ENCODE data around the gene SFTPB. TPM values are rescaled to one million over a fixed set of nuclear protein-coding genes. Genes with fewer than 3 reads are reported as not detected.

Gene SFTPB
- total and polyA plus RNA-seq, 11 donors, result 0.23 to 0.83 TPM; not detected in 9

DNA sequence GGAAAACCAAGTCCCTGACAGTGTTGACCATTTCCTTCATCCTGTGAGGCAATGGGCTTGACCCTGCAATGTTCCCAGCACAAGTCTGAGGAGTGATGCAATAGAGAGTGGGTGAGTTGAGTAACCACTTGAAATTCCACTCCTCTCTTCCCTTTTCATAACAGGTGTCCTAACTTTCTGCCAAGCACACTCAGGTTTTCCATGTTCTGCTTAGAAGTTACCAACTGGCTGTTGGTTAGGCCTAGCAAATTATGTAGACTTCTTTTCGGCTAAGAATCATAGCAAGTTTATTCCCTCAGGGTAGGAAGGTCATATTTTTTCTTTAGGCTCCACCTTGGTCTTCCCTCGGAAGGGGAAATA, 37.7 kb upstream of the SFTPB start:
- H3K27ac ChIP-seq, result peak overlapping the region in 10 of 12 donors; percentile 15 to 94 (median 44)

GRCh38 chr2:85704800-85705679, 37.0 kb upstream of the SFTPB start:
- intact Hi-C loops (cut with DNase I), result loop anchor here in 6 of 10 donors (5.0 to 10.0 kb wide), 4 partner anchors 43 to 68 kb away; no protein-coding TSS in a partner anchor
- 82 to 92% (median 88%) methylated on average over 8 of the region's 8 CpGs for WGBS, 4 donors
- H3K27ac ChIP-seq, result peak overlapping the region in 8 of 12 donors; percentile 27 to 94 (median 46)
- no peaks in the 10 kb centered on the region for H3K27me3 ChIP-seq
- ATAC-seq, result no peak
- no peaks in the 10 kb centered on the region for H3K36me3 ChIP-seq
- TF ChIP-seq, protein P1, sequence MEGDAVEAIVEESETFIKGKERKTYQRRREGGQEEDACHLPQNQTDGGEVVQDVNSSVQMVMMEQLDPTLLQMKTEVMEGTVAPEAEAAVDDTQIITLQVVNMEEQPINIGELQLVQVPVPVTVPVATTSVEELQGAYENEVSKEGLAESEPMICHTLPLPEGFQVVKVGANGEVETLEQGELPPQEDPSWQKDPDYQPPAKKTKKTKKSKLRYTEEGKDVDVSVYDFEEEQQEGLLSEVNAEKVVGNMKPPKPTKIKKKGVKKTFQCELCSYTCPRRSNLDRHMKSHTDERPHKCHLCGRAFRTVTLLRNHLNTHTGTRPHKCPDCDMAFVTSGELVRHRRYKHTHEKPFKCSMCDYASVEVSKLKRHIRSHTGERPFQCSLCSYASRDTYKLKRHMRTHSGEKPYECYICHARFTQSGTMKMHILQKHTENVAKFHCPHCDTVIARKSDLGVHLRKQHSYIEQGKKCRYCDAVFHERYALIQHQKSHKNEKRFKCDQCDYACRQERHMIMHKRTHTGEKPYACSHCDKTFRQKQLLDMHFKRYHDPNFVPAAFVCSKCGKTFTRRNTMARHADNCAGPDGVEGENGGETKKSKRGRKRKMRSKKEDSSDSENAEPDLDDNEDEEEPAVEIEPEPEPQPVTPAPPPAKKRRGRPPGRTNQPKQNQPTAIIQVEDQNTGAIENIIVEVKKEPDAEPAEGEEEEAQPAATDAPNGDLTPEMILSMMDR (IDR thresholded peaks at IDR 0.05), result no peak
- TF ChIP-seq POLR2A (IDR thresholded peaks at IDR 0.05), result no peak
- no peak for DNase-seq
- peaks cover 2 to 83% (median 26%) of the 10 kb centered on the region in 12 donors for H3K4me1 ChIP-seq
- no peaks in the 10 kb centered on the region for H3K9me3 ChIP-seq
- H3K4me3 ChIP-seq, result no peak overlapping the region

More for the DNA sequence above, 37.7 kb upstream of the SFTPB start:
- ATAC-seq (peak; percentile 47 to 82 (median 71)), DNase-seq (peak in 1 of 5 donors; percentile 60)
- Histone ChIP-seq H3K36me3 (no peaks in the 10 kb centered on the region), H3K4me1 (peaks cover 5 to 89% (median 31%) of the 10 kb centered on the region in 12 donors), H3K4me3 (no peak overlapping the region), H3K9me3 (no peaks in the 10 kb centered on the region), H3K27me3 (no peaks in the 10 kb centered on the region)
- intact Hi-C loops (cut with DNase I), result loop anchor here (2.0 to 10.0 kb wide), 7 partner anchors 25 to 71 kb away; no protein-coding TSS in a partner anchor
- TF ChIP-seq POLR2A (IDR thresholded peaks at IDR 0.05), result no peak
- TF ChIP-seq, protein P1 (IDR thresholded peaks at IDR 0.05), result no peak
- WGBS, 4 donors, result 67 to 78% (median 72%) methylated on average over 2 of the region's 2 CpGs

- Histone ChIP-seq H3K4me3 (no peak overlapping the region), H3K36me3 (no peaks in the 10 kb centered on the region), H3K27me3 (no peaks in the 10 kb centered on the region), H3K9me3 (no peaks in the 10 kb centered on the region), H3K4me1 (peaks cover 0 to 73% (median 18%) of the 10 kb centered on the region in 12 donors), H3K27ac (peak overlapping the region in 1 of 12 donors; percentile 94)
- no peak for DNase-seq
- 92 to 96% (median 93%) methylated on average over 3 of the region's 3 CpGs for WGBS, 4 donors
- no peak for TF ChIP-seq POLR2A (IDR thresholded peaks at IDR 0.05)
- TF ChIP-seq, protein P1 (IDR thresholded peaks at IDR 0.05), result no peak
- ATAC-seq, result no peak
- intact Hi-C loops (cut with DNase I), result loop anchor here in 1 of 10 donors (10.0 kb wide), 1 partner anchor 59 kb away; no protein-coding TSS in a partner anchor
These were observed 36.0 kb upstream of the SFTPB start for GRCh38 chr2:85704038-85704437.

- no peak overlapping the region for H3K4me3 ChIP-seq
- H3K27me3 ChIP-seq, result no peaks in the 10 kb centered on the region
- intact Hi-C loops (cut with DNase I), result loop anchor here in 1 of 10 donors (10.0 kb wide), 1 partner anchor 59 kb away; no protein-coding TSS in a partner anchor
- peaks cover 0 to 66% (median 14%) of the 10 kb centered on the region in 12 donors for H3K4me1 ChIP-seq
- TF ChIP-seq, protein P1 (IDR thresholded peaks at IDR 0.05), result no peak
- no peak for TF ChIP-seq POLR2A (IDR thresholded peaks at IDR 0.05)
- DNase-seq, result no peak
- H3K9me3 ChIP-seq, result no peaks in the 10 kb centered on the region
- H3K36me3 ChIP-seq, result no peaks in the 10 kb centered on the region
- ATAC-seq, result no peak
- peak overlapping the region in 1 of 12 donors; percentile 94 for H3K27ac ChIP-seq
These were observed 35.3 kb upstream of the SFTPB start for GRCh38 chr2:85703329-85703728.

All from heart left ventricle (tissue), 16 donors.